ENCODE results near the gene ZMIZ1. TPM values are rescaled to one million over a fixed set of nuclear protein-coding genes. Genes with fewer than 3 reads are reported as not detected.

Gene ZMIZ1
- polyA plus RNA-seq, 1 donor from 2014 or later: 26.8 TPM

DNA sequence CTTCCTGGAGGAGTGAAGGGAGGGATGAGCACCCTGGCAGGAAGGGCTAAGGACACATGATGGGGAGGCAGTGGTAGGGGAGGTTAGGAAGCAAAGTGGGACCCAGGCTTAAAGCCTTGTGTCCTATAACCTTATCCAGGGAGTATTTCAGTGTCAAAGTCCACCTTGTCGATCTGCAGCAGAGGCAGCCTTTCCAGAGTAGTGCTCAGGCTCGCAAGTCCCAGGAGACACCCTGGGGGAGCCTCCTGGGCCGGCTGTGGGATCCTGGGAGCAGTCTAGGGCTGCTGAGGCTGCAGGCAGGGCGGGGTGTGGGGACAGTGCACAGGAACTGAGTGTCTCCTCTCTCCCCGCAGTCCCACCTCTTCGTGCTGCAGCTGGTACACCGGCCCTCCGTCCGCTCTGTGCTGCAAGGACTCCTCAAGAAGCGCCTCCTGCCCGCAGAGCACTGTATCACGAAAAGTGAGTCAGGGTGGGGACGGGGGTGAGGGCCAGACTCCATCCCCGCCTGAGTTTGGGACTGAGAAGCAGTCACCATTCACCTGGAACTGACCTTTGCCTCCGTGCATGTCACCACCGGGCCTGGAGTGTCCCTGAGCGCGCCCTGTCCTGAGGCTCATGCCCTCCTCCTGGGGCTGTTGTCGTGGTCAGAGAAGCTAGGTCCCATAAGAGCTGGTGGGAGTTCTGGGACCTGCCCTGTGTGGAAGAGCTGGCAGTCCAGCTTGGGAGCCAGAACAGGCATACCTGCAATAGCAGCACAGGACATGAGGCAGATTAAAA lies 233.2 kb downstream of the ZMIZ1 start:
- Histone ChIP-seq H3K9me3 (ENCODE audit: low read length) (no peaks in the 10 kb centered on the region), H3K79me2 (replicated peaks; ENCODE audit: insufficient read depth, low read length) (no peaks in the 10 kb centered on the region), H3F3A (ENCODE audit: insufficient read depth, low read length, poor library complexity, severe bottlenecking) (no peaks in the 10 kb centered on the region), H3K27ac (ENCODE audit: low read length) (no peak overlapping the region), H2AFZ (ENCODE audit: low read depth, low read length) (no peak overlapping the region), H3K9ac (ENCODE audit: low read length) (no peak overlapping the region), H3K4me2 (ENCODE audit: low read length) (no peak overlapping the region), H3K27me3 (ENCODE audit: insufficient read depth, low read depth, low read length) (no peaks in the 10 kb centered on the region), H4K20me1 (ENCODE audit: insufficient read depth) (no peaks in the 10 kb centered on the region), H3K4me3 (ENCODE audit: low read length) (no peak overlapping the region), H3K36me3 (ENCODE audit: insufficient read depth, low read length) (peaks cover 7% of the 10 kb centered on the region), H3K9me2 (ENCODE audit: insufficient read depth, low read length) (no peaks in the 10 kb centered on the region)
- TF ChIP-seq RAD21 (conservative IDR thresholded peaks at IDR 0.05) (no peak), SMC3 (conservative IDR thresholded peaks at IDR 0.05; ENCODE audit: poor library complexity) (no peak), MXI1 (conservative IDR thresholded peaks at IDR 0.05; ENCODE audit: poor library complexity, severe bottlenecking) (no peak), EZH2 (IDR thresholded peaks at IDR 0.05; ENCODE audit: borderline replicate concordance, insufficient read depth, low read length, poor library complexity, severe bottlenecking) (no peak), POLR2AphosphoS5 (IDR thresholded peaks at IDR 0.05) (no peak), TAF1 (IDR thresholded peaks at IDR 0.05; ENCODE audit: low read depth) (no peak), EP300 (conservative IDR thresholded peaks at IDR 0.05; ENCODE audit: poor library complexity, severe bottlenecking) (no peak)
- TF ChIP-seq, protein P1, sequence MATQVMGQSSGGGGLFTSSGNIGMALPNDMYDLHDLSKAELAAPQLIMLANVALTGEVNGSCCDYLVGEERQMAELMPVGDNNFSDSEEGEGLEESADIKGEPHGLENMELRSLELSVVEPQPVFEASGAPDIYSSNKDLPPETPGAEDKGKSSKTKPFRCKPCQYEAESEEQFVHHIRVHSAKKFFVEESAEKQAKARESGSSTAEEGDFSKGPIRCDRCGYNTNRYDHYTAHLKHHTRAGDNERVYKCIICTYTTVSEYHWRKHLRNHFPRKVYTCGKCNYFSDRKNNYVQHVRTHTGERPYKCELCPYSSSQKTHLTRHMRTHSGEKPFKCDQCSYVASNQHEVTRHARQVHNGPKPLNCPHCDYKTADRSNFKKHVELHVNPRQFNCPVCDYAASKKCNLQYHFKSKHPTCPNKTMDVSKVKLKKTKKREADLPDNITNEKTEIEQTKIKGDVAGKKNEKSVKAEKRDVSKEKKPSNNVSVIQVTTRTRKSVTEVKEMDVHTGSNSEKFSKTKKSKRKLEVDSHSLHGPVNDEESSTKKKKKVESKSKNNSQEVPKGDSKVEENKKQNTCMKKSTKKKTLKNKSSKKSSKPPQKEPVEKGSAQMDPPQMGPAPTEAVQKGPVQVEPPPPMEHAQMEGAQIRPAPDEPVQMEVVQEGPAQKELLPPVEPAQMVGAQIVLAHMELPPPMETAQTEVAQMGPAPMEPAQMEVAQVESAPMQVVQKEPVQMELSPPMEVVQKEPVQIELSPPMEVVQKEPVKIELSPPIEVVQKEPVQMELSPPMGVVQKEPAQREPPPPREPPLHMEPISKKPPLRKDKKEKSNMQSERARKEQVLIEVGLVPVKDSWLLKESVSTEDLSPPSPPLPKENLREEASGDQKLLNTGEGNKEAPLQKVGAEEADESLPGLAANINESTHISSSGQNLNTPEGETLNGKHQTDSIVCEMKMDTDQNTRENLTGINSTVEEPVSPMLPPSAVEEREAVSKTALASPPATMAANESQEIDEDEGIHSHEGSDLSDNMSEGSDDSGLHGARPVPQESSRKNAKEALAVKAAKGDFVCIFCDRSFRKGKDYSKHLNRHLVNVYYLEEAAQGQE (IDR thresholded peaks at IDR 0.05; ENCODE audit: borderline replicate concordance): no peak
- TF ChIP-seq, protein P2, sequence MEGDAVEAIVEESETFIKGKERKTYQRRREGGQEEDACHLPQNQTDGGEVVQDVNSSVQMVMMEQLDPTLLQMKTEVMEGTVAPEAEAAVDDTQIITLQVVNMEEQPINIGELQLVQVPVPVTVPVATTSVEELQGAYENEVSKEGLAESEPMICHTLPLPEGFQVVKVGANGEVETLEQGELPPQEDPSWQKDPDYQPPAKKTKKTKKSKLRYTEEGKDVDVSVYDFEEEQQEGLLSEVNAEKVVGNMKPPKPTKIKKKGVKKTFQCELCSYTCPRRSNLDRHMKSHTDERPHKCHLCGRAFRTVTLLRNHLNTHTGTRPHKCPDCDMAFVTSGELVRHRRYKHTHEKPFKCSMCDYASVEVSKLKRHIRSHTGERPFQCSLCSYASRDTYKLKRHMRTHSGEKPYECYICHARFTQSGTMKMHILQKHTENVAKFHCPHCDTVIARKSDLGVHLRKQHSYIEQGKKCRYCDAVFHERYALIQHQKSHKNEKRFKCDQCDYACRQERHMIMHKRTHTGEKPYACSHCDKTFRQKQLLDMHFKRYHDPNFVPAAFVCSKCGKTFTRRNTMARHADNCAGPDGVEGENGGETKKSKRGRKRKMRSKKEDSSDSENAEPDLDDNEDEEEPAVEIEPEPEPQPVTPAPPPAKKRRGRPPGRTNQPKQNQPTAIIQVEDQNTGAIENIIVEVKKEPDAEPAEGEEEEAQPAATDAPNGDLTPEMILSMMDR (IDR thresholded peaks at IDR 0.05; ENCODE audit: poor library complexity, severe bottlenecking): no peak

DNA sequence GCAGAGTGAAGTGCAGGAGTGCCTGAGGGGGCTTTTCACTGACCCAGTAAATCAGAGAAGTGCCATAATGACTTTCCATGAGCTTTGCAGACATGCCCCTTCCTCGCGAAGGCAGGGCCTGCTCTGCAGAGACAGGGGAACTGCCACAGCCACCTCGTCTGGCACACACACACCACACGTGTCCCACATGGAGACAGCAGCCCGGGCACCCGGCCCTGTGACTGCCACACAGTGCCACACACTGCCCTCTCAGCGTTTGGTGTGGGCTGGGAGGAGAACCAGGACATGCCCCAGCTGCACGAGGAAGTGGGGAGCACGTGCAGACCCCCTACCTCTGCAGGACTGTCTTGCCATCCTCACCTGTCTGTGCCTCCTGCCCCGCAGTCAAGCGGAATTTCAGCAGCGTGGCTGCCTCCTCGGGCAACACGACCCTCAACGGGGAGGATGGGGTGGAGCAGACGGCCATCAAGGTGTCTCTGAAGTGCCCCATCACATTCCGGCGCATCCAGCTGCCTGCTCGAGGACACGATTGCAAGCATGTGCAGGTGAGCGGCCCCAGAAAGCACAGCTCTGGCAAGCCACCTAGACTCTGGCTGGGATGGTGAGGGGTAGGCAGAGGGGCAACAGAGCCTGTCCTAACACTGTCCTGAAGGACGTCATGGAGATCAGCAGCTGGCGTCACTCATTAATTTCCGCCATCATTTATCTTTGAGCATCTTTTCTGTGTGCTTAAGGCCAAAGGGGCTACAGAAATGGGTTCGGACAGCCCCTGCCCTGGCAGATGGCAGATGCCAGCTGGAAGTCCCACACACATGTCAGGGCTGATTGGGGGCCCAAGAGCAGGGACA lies 235.1 kb downstream of the ZMIZ1 start:
- Histone ChIP-seq H3K9ac (ENCODE audit: low read length) (no peak overlapping the region), H3K27ac (ENCODE audit: low read length) (no peak overlapping the region), H3K9me2 (ENCODE audit: insufficient read depth, low read length) (no peaks in the 10 kb centered on the region), H3K4me2 (ENCODE audit: low read length) (no peak overlapping the region), H3K27me3 (ENCODE audit: insufficient read depth, low read depth, low read length) (no peaks in the 10 kb centered on the region), H3F3A (ENCODE audit: insufficient read depth, low read length, poor library complexity, severe bottlenecking) (no peaks in the 10 kb centered on the region), H2AFZ (ENCODE audit: low read depth, low read length) (no peak overlapping the region), H3K9me3 (ENCODE audit: low read length) (no peaks in the 10 kb centered on the region), H3K79me2 (replicated peaks; ENCODE audit: insufficient read depth, low read length) (no peaks in the 10 kb centered on the region), H3K4me3 (ENCODE audit: low read length) (no peak overlapping the region), H3K36me3 (ENCODE audit: insufficient read depth, low read length) (peaks cover 3% of the 10 kb centered on the region), H4K20me1 (ENCODE audit: insufficient read depth) (no peaks in the 10 kb centered on the region)
- no peak for TF ChIP-seq SMC3 (conservative IDR thresholded peaks at IDR 0.05; ENCODE audit: poor library complexity)
- TF ChIP-seq, protein P2 (IDR thresholded peaks at IDR 0.05; ENCODE audit: poor library complexity, severe bottlenecking): no peak
- no peak for TF ChIP-seq TAF1 (IDR thresholded peaks at IDR 0.05; ENCODE audit: low read depth)
